ENCODE results near the gene ST8SIA5. TPM values are rescaled to one million over a fixed set of nuclear protein-coding genes. Genes with fewer than 3 reads are reported as not detected.

The ST8SIA5 gene
- total and polyA plus RNA-seq, 2 experiments from 2014 or later: 3.3 to 4.8 TPM

DNA sequence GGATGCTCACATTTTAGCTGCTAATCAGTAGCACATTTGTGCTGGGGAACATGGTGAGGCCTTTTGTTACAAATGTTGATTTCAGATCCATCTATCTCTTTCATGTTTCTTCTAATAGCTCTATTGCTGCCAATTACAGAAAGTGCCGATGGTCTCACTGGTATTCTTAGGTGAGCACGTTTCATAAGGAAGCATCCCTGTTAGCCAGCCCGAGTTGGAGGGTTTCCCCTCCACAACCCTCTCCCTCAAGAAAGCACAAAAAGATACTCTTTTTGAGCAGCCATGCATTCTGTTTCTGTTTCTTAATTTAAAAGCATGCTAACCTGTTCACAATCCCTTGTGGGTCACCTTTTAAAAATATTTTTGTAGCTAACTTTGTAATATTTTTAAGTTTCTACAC is 30.8 kb upstream of the ST8SIA5 start (continued):
- TF ChIP-seq, protein P1, sequence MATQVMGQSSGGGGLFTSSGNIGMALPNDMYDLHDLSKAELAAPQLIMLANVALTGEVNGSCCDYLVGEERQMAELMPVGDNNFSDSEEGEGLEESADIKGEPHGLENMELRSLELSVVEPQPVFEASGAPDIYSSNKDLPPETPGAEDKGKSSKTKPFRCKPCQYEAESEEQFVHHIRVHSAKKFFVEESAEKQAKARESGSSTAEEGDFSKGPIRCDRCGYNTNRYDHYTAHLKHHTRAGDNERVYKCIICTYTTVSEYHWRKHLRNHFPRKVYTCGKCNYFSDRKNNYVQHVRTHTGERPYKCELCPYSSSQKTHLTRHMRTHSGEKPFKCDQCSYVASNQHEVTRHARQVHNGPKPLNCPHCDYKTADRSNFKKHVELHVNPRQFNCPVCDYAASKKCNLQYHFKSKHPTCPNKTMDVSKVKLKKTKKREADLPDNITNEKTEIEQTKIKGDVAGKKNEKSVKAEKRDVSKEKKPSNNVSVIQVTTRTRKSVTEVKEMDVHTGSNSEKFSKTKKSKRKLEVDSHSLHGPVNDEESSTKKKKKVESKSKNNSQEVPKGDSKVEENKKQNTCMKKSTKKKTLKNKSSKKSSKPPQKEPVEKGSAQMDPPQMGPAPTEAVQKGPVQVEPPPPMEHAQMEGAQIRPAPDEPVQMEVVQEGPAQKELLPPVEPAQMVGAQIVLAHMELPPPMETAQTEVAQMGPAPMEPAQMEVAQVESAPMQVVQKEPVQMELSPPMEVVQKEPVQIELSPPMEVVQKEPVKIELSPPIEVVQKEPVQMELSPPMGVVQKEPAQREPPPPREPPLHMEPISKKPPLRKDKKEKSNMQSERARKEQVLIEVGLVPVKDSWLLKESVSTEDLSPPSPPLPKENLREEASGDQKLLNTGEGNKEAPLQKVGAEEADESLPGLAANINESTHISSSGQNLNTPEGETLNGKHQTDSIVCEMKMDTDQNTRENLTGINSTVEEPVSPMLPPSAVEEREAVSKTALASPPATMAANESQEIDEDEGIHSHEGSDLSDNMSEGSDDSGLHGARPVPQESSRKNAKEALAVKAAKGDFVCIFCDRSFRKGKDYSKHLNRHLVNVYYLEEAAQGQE (IDR thresholded peaks at IDR 0.05; ENCODE audit: unreplicated experiment): no peak
- TF ChIP-seq ZNF331 (CRISPR knock-in tag; IDR thresholded peaks at IDR 0.05; ENCODE audit: low read depth): no peak
- TF ChIP-seq, protein P2, sequence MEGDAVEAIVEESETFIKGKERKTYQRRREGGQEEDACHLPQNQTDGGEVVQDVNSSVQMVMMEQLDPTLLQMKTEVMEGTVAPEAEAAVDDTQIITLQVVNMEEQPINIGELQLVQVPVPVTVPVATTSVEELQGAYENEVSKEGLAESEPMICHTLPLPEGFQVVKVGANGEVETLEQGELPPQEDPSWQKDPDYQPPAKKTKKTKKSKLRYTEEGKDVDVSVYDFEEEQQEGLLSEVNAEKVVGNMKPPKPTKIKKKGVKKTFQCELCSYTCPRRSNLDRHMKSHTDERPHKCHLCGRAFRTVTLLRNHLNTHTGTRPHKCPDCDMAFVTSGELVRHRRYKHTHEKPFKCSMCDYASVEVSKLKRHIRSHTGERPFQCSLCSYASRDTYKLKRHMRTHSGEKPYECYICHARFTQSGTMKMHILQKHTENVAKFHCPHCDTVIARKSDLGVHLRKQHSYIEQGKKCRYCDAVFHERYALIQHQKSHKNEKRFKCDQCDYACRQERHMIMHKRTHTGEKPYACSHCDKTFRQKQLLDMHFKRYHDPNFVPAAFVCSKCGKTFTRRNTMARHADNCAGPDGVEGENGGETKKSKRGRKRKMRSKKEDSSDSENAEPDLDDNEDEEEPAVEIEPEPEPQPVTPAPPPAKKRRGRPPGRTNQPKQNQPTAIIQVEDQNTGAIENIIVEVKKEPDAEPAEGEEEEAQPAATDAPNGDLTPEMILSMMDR (conservative IDR thresholded peaks at IDR 0.05; ENCODE audit: low read depth in 2 of 2): no peak
- TF ChIP-seq ZNF114 (CRISPR knock-in tag; IDR thresholded peaks at IDR 0.05): no peak
- TF ChIP-seq NANOG (IDR thresholded peaks at IDR 0.05; ENCODE audit: borderline replicate concordance): no peak
- no peak for TF ChIP-seq STAT1 (IDR thresholded peaks at IDR 0.05; ENCODE audit: unreplicated experiment)
- TF ChIP-seq EZH2phosphoT487 (IDR thresholded peaks at IDR 0.05; ENCODE audit: unreplicated experiment): no peak
- no peak for TF ChIP-seq EZH2 (IDR thresholded peaks at IDR 0.05; ENCODE audit: low read depth, unreplicated experiment)
- no peak for TF ChIP-seq JUNB (IDR thresholded peaks at IDR 0.05; ENCODE audit: unreplicated experiment)

DNA sequence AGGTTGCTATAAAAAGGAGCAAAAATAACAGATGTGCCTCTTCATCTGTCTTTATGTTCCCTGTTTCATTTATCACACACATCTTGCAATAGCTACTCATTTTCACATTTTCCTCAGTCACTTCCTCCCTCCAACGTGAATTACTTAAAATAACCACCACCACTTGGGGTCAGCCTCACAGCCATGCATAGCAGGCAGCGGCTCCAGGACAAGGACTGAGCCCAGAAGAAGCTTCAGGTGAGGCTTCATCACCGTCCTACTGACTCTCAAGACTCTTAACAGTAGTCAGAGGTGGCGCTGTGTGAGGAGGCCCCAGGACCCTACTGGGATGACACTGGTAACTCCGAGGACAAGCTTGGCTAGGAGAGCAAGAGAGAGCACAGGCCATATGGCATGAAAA is 15.5 kb upstream of the ST8SIA5 start:
- DNase-seq (ENCODE audit: low spot score): no peak
- 0 out of 3 replicates have a peak, but pooled peaks cover 1% of the 10 kb centered on the region for H3K36me3 Mint-ChIP-seq (ENCODE audit: low read depth)
- H3K4me3 Mint-ChIP-seq: no peak overlapping the region
- Histone ChIP-seq H2AFZ (peak overlapping the region; percentile 77; the same call in 1 of the 2 replicates), H3K4me3 (no peak overlapping the region), H4K20me1 (replicated peaks; ENCODE audit: insufficient read depth) (no peaks in the 10 kb centered on the region), H3K4me2 (no peak overlapping the region; the same call in 1 of the 2 replicates), H3K79me2 (replicated peaks; ENCODE audit: insufficient read depth) (no peaks in the 10 kb centered on the region), H3K27me3 (ENCODE audit: insufficient read depth) (no peaks in the 10 kb centered on the region), H3K36me3 (ENCODE audit: insufficient read depth) (no peaks in the 10 kb centered on the region), H3K27ac (ENCODE audit: low read depth) (no peak overlapping the region), H3K4me1 (ENCODE audit: insufficient read depth) (peaks cover 50% of the 10 kb centered on the region), H3F3A (replicated peaks; ENCODE audit: low read depth) (no peaks in the 10 kb centered on the region), H3K9me2 (ENCODE audit: insufficient read depth) (peaks cover 6% of the 10 kb centered on the region; the same call in 1 of the 2 replicates)
- no peaks in the 10 kb centered on the region for H3K27me3 Mint-ChIP-seq (ENCODE audit: insufficient read depth, low read depth, poor library complexity)
- peaks cover 1% of the 10 kb centered on the region; the same call in 2 of the 3 replicates for H3K9me3 Mint-ChIP-seq
- peak; percentile 55 for ATAC-seq
- H3K4me1 Mint-ChIP-seq: peaks cover 28% of the 10 kb centered on the region
- no peak overlapping the region for H3K27ac Mint-ChIP-seq
- TF ChIP-seq EZH2phosphoT487 (IDR thresholded peaks at IDR 0.05; ENCODE audit: unreplicated experiment) (no peak), CREB1 (CRISPR knock-in tag; IDR thresholded peaks at IDR 0.05; ENCODE audit: low read depth) (no peak), EZH2 (IDR thresholded peaks at IDR 0.05; ENCODE audit: low read depth, unreplicated experiment) (no peak), STAT1 (IDR thresholded peaks at IDR 0.05; ENCODE audit: unreplicated experiment) (no peak), ZNF114 (CRISPR knock-in tag; IDR thresholded peaks at IDR 0.05) (no peak)
- TF ChIP-seq, protein P3, sequence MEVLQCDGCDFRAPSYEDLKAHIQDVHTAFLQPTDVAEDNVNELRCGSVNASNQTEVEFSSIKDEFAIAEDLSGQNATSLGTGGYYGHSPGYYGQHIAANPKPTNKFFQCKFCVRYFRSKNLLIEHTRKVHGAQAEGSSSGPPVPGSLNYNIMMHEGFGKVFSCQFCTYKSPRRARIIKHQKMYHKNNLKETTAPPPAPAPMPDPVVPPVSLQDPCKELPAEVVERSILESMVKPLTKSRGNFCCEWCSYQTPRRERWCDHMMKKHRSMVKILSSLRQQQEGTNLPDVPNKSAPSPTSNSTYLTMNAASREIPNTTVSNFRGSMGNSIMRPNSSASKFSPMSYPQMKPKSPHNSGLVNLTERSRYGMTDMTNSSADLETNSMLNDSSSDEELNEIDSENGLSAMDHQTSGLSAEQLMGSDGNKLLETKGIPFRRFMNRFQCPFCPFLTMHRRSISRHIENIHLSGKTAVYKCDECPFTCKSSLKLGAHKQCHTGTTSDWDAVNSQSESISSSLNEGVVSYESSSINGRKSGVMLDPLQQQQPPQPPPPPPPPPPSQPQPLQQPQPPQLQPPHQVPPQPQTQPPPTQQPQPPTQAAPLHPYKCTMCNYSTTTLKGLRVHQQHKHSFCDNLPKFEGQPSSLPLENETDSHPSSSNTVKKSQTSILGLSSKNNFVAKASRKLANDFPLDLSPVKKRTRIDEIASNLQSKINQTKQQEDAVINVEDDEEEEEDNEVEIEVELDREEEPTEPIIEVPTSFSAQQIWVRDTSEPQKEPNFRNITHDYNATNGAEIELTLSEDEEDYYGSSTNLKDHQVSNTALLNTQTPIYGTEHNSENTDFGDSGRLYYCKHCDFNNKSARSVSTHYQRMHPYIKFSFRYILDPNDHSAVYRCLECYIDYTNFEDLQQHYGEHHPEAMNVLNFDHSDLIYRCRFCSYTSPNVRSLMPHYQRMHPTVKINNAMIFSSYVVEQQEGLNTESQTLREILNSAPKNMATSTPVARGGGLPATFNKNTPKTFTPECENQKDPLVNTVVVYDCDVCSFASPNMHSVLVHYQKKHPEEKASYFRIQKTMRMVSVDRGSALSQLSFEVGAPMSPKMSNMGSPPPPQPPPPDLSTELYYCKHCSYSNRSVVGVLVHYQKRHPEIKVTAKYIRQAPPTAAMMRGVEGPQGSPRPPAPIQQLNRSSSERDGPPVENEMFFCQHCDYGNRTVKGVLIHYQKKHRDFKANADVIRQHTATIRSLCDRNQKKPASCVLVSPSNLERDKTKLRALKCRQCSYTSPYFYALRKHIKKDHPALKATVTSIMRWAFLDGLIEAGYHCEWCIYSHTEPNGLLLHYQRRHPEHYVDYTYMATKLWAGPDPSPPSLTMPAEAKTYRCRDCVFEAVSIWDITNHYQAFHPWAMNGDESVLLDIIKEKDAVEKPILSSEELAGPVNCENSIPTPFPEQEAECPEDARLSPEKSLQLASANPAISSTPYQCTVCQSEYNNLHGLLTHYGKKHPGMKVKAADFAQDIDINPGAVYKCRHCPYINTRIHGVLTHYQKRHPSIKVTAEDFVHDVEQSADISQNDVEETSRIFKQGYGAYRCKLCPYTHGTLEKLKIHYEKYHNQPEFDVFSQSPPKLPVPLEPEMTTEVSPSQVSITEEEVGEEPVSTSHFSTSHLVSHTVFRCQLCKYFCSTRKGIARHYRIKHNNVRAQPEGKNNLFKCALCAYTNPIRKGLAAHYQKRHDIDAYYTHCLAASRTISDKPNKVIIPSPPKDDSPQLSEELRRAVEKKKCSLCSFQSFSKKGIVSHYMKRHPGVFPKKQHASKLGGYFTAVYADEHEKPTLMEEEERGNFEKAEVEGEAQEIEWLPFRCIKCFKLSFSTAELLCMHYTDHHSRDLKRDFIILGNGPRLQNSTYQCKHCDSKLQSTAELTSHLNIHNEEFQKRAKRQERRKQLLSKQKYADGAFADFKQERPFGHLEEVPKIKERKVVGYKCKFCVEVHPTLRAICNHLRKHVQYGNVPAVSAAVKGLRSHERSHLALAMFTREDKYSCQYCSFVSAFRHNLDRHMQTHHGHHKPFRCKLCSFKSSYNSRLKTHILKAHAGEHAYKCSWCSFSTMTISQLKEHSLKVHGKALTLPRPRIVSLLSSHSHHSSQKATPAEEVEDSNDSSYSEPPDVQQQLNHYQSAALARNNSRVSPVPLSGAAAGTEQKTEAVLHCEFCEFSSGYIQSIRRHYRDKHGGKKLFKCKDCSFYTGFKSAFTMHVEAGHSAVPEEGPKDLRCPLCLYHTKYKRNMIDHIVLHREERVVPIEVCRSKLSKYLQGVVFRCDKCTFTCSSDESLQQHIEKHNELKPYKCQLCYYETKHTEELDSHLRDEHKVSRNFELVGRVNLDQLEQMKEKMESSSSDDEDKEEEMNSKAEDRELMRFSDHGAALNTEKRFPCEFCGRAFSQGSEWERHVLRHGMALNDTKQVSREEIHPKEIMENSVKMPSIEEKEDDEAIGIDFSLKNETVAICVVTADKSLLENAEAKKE (CRISPR knock-in tag; IDR thresholded peaks at IDR 0.05): peak; percentile 54; the same call in 1 of the 2 replicates
